SW480 (cell line): ENCODE data around the gene KCNK4.
A peak's percentile ranks its signal among the peaks of the same experiment; 100 is the strongest.
"Not testable (repeated sequence)": the region's sequence is repeated elsewhere in the genome, so short reads cannot be mapped to it uniquely, and the experiment has no call there.

Experiments
- DNase-seq: peaks from one replicate; pipeline ENCODE4 v3.0.0-alpha.2; 2016; ENCODE audit warnings: low spot score

The KCNK4 gene

GRCh38 chr11:64306876-64307622, 15.9 kb downstream of the KCNK4 start:
- DNase-seq: no peak

GRCh38 chr11:64307795-64308194, 16.7 kb downstream of the KCNK4 start:
- not testable (repeated sequence) for DNase-seq

- no peak for DNase-seq
These were observed 21.8 kb downstream of the KCNK4 start for GRCh38 chr11:64312947-64313346.

GRCh38 chr11:64313491-64314145, 22.5 kb downstream of the KCNK4 start:
- DNase-seq: no peak

- DNase-seq: no peak
These were observed 23.2 kb downstream of the KCNK4 start for GRCh38 chr11:64314146-64314804.

- no peak for DNase-seq
These were observed 23.9 kb downstream of the KCNK4 start for GRCh38 chr11:64314805-64315561.

- not testable (repeated sequence) for DNase-seq
These were observed 24.8 kb downstream of the KCNK4 start for GRCh38 chr11:64315667-64316526.

- peak; percentile 87 for DNase-seq
These were observed 25.7 kb downstream of the KCNK4 start for GRCh38 chr11:64316672-64317324.

- DNase-seq: peak; percentile 100
These were observed 26.3 kb downstream of the KCNK4 start, which contains the start of gene TRMT112 for GRCh38 chr11:64317325-64317960. Gene TRMT112 (minus strand): TSS chr11:64317559. CDS start chr11:64317526, 33 bp downstream.

GRCh38 chr11:64317961-64318765, 27.1 kb downstream of the KCNK4 start, which contains the start of gene PRDX5:
Gene PRDX5 (plus strand): TSS chr11:64318121. CDS start chr11:64318216, 95 bp downstream.
- peak; percentile 97 for DNase-seq

- no peak for DNase-seq
These were observed 28.0 kb downstream of the KCNK4 start for GRCh38 chr11:64318766-64319761.

- no peak for DNase-seq
These were observed 29.5 kb downstream of the KCNK4 start for GRCh38 chr11:64320556-64320955.

- DNase-seq: no peak
These were observed 29.9 kb downstream of the KCNK4 start for GRCh38 chr11:64321026-64321425.

- peak; percentile 78 for DNase-seq
These were observed 30.4 kb downstream of the KCNK4 start for GRCh38 chr11:64321533-64321932.

GRCh38 chr11:64322925-64323260, 31.8 kb downstream of the KCNK4 start:
- peak; percentile 65 for DNase-seq

- DNase-seq: no peak
These were observed 32.3 kb downstream of the KCNK4 start for GRCh38 chr11:64323373-64323772.

- not testable (repeated sequence) for DNase-seq
These were observed 32.9 kb downstream of the KCNK4 start for GRCh38 chr11:64323984-64324383.
